Vagina (tissue), 2 donors: ENCODE measurements around the gene SPON2.

ENCODE experiments used
- CTCF ChIP-seq, 3 experiments: fragments of 450-650 bp in 2 of 3; fragments of 200-600 bp in 1 of 3; sonication (generic) in 1 of 3; IDR thresholded peaks; one replicate each; pipeline ENCODE4 v1.5.1; 2017 to 2019; ENCODE audit warnings: antibody characterized with exemption in 3 of 3, mild to moderate bottlenecking in 2 of 3, moderate library complexity in 2 of 3
- POLR2A ChIP-seq, 2 donors: fragments of 450-650 bp; IDR thresholded peaks; one replicate each; pipeline ENCODE4 v1.6.1; 2017; ENCODE audit warnings: antibody characterized with exemption in 2 of 2, mild to moderate bottlenecking in 2 of 2, moderate library complexity in 2 of 2
- POLR2AphosphoS5 ChIP-seq, 2 donors: sonication (generic); formaldehyde crosslinking; IDR thresholded peaks; one replicate each; pipeline ENCODE4 v1.9.0; 2017; ENCODE audit warnings: antibody characterized with exemption in 2 of 2, mild to moderate bottlenecking in 2 of 2, low read depth in 1 of 2; ENCODE audit not compliant: insufficient read depth in 1 of 2

- TF ChIP-seq CTCF (IDR thresholded peaks at IDR 0.05) (peak; percentile 87 to 98 (median 98)), POLR2A (IDR thresholded peaks at IDR 0.05) (no peak), POLR2AphosphoS5 (IDR thresholded peaks at IDR 0.05; ENCODE audit: insufficient read depth in 1 of 2, low read depth in 1 of 2) (peak in 1 of 2 donors; percentile 50)
These were observed 41.8 kb downstream of the SPON2 start for GRCh38 chr4:1130316-1131186.
